ENCODE results near the gene CSTB. TPM values are rescaled to one million over a fixed set of nuclear protein-coding genes. Genes with fewer than 3 reads are reported as not detected.
A peak's percentile ranks its signal among the peaks of the same experiment; 100 is the strongest.

The CSTB gene
- total RNA-seq, 1 experiment from 2014 or later, result 55.9 TPM

DNA sequence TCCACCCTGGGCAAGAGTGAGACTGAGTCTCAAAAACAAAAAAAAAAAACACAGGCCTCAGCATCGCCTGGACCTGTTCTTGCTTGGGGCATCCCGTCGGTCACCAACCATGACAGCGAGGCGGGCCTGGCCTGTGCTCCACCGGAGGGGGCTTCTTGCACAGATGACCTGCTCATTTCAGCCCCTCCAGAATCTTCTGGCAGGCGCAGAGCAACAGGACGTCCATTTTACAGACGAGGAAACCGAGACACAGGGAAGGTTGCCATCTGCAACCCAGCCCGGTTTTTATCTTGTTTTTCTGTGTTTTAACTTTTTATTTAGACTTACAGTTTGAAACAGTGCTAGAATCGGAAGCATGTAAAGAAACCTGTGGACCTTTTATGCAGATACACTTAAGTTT is 918 bp downstream of the CSTB start:
- ChIA-PET CTCF (no interaction called here), POLR2A (ENCODE audit: low non-redundant PET) (no interaction called here)
- Histone ChIP-seq H3K4me1 (ENCODE audit: insufficient read depth, low read length, poor library complexity, severe bottlenecking) (peaks cover 27% of the 10 kb centered on the region), H3K27ac (ENCODE audit: low read depth, low read length, poor library complexity, severe bottlenecking) (no peak overlapping the region), H3K4me3 (ENCODE audit: low read depth, low read length, poor library complexity, severe bottlenecking) (peak overlapping the region; percentile 95), H3K9me3 (ENCODE audit: low read depth, low read length, poor library complexity, severe bottlenecking) (no peaks in the 10 kb centered on the region), H3K27me3 (replicated peaks; ENCODE audit: insufficient read depth, low read depth, low read length, poor library complexity) (no peaks in the 10 kb centered on the region), H3K36me3 (ENCODE audit: insufficient read depth, low read length, poor library complexity, severe bottlenecking) (peaks cover 23% of the 10 kb centered on the region)
- intact Hi-C loops (cut with micrococcal nuclease; ENCODE audit: unreplicated experiment), result no loop called here
- no peak for DNase-seq (ENCODE audit: low spot score)
- TF ChIP-seq, protein P1, sequence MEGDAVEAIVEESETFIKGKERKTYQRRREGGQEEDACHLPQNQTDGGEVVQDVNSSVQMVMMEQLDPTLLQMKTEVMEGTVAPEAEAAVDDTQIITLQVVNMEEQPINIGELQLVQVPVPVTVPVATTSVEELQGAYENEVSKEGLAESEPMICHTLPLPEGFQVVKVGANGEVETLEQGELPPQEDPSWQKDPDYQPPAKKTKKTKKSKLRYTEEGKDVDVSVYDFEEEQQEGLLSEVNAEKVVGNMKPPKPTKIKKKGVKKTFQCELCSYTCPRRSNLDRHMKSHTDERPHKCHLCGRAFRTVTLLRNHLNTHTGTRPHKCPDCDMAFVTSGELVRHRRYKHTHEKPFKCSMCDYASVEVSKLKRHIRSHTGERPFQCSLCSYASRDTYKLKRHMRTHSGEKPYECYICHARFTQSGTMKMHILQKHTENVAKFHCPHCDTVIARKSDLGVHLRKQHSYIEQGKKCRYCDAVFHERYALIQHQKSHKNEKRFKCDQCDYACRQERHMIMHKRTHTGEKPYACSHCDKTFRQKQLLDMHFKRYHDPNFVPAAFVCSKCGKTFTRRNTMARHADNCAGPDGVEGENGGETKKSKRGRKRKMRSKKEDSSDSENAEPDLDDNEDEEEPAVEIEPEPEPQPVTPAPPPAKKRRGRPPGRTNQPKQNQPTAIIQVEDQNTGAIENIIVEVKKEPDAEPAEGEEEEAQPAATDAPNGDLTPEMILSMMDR (conservative IDR thresholded peaks at IDR 0.05; ENCODE audit: low read depth, low read length), result no peak
- no peak for TF ChIP-seq EZH2 (IDR thresholded peaks at IDR 0.05; ENCODE audit: borderline replicate concordance, low read depth, low read length, poor library complexity, severe bottlenecking)
- no TSS peak for BruUV-seq (replicated peaks)

DNA sequence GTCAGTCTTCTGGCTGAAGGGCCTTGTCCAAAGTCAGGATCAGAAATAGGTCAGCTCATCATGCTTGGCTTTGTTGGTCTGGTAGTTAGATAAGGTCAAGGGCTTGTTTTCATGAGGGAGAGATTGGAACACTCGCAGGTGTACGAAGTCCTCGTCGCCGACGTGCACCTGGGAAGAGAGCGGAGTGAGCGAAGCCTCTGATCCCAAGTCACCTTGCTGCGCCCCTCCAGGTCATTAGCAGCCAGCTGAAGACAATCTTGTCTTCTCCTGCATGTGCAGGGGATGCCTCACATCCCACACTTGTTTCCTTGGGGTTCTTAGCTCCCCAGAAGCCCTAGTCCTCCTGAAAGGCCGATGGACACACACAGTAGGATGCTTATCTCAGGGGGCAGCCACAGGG is 1.9 kb downstream of the CSTB start:
- no peak overlapping the region for H3K27ac ChIP-seq (ENCODE audit: low read depth, low read length, poor library complexity, severe bottlenecking)
- TSS peak; percentile 33 for BruUV-seq (replicated peaks)
- no peak overlapping the region for H3K4me3 ChIP-seq (ENCODE audit: low read depth, low read length, poor library complexity, severe bottlenecking)
- TF ChIP-seq, protein P1 (conservative IDR thresholded peaks at IDR 0.05; ENCODE audit: low read depth, low read length), result no peak
- no peak for TF ChIP-seq EZH2 (IDR thresholded peaks at IDR 0.05; ENCODE audit: borderline replicate concordance, low read depth, low read length, poor library complexity, severe bottlenecking)
- peaks cover 23% of the 10 kb centered on the region for H3K36me3 ChIP-seq (ENCODE audit: insufficient read depth, low read length, poor library complexity, severe bottlenecking)
- no peaks in the 10 kb centered on the region for H3K9me3 ChIP-seq (ENCODE audit: low read depth, low read length, poor library complexity, severe bottlenecking)
- CTCF ChIA-PET, result no interaction called here
- POLR2A ChIA-PET (ENCODE audit: low non-redundant PET), result no interaction called here
- H3K4me1 ChIP-seq (ENCODE audit: insufficient read depth, low read length, poor library complexity, severe bottlenecking), result peaks cover 27% of the 10 kb centered on the region
- intact Hi-C loops (cut with micrococcal nuclease; ENCODE audit: unreplicated experiment), result no loop called here
- H3K27me3 ChIP-seq (replicated peaks; ENCODE audit: insufficient read depth, low read depth, low read length, poor library complexity), result no peaks in the 10 kb centered on the region
- DNase-seq (ENCODE audit: low spot score), result no peak

DNA sequence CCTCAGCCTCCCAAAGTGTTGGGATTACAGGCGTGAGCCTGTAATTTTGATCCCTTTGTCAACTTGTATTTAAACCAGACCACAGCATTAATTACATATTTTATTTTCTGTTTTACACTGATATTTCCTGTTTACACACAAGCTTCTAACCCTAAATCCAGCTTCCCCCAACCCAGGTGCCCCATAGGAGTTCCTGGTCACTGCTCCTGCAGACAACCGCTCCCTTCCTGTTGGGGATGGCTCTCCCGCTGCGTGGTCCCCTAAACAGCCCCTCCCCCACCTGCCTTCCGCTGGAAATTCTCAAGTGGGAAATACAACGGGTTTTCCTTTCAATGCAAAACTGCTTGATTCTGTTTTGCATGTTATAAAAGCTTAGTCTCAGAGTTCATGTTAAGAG is 3.7 kb downstream of the CSTB start:
- TF ChIP-seq EZH2 (IDR thresholded peaks at IDR 0.05; ENCODE audit: borderline replicate concordance, low read depth, low read length, poor library complexity, severe bottlenecking), result no peak
- TF ChIP-seq, protein P1 (conservative IDR thresholded peaks at IDR 0.05; ENCODE audit: low read depth, low read length), result no peak
- Histone ChIP-seq H3K4me3 (ENCODE audit: low read depth, low read length, poor library complexity, severe bottlenecking) (no peak overlapping the region), H3K27ac (ENCODE audit: low read depth, low read length, poor library complexity, severe bottlenecking) (peak overlapping the region; percentile 49), H3K27me3 (replicated peaks; ENCODE audit: insufficient read depth, low read depth, low read length, poor library complexity) (no peaks in the 10 kb centered on the region), H3K36me3 (ENCODE audit: insufficient read depth, low read length, poor library complexity, severe bottlenecking) (peaks cover 23% of the 10 kb centered on the region), H3K4me1 (ENCODE audit: insufficient read depth, low read length, poor library complexity, severe bottlenecking) (peaks cover 27% of the 10 kb centered on the region), H3K9me3 (ENCODE audit: low read depth, low read length, poor library complexity, severe bottlenecking) (no peaks in the 10 kb centered on the region)
- ChIA-PET CTCF (no interaction called here), POLR2A (ENCODE audit: low non-redundant PET) (no interaction called here)
- no TSS peak for BruUV-seq (replicated peaks)
- no peak for DNase-seq (ENCODE audit: low spot score)
- intact Hi-C loops (cut with micrococcal nuclease; ENCODE audit: unreplicated experiment), result no loop called here
